Measurements from ENCODE around the gene CASP6.

DNA sequence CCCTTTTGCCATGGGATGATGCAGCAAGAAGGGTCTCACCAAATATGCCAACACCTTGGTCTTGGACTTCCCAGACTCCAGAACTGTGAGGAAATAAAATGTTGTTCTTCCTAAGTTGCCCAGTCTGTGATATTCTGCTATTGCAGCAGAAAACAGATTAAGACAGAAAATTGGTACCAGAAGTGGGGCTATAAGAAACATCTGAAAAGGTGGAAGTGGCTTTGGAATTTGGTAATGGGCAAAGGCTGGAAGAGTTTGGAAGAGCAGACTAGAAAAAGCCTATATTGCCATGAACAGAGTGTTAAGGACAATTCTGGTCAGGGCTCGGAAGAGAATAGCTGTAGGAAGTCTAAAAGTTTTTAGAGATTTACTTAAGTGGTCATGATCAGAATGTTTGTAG, 27.4 kb downstream of the CASP6 start:
- no peak for TF ChIP-seq CHD1 (IDR thresholded peaks at IDR 0.05; ENCODE audit: low read depth, low read length)
- no peak for TF ChIP-seq KDM5A (IDR thresholded peaks at IDR 0.05; ENCODE audit: low read length)
- no peak for TF ChIP-seq JUND (IDR thresholded peaks at IDR 0.05; ENCODE audit: low read length)
- TF ChIP-seq, protein P1, sequence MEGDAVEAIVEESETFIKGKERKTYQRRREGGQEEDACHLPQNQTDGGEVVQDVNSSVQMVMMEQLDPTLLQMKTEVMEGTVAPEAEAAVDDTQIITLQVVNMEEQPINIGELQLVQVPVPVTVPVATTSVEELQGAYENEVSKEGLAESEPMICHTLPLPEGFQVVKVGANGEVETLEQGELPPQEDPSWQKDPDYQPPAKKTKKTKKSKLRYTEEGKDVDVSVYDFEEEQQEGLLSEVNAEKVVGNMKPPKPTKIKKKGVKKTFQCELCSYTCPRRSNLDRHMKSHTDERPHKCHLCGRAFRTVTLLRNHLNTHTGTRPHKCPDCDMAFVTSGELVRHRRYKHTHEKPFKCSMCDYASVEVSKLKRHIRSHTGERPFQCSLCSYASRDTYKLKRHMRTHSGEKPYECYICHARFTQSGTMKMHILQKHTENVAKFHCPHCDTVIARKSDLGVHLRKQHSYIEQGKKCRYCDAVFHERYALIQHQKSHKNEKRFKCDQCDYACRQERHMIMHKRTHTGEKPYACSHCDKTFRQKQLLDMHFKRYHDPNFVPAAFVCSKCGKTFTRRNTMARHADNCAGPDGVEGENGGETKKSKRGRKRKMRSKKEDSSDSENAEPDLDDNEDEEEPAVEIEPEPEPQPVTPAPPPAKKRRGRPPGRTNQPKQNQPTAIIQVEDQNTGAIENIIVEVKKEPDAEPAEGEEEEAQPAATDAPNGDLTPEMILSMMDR (IDR thresholded peaks at IDR 0.05; ENCODE audit: control extremely low read depth in 1 of 3, insufficient read depth in 1 of 3, low read depth in 1 of 3, low read length in 3 of 3): no peak
- TF ChIP-seq, protein P2, sequence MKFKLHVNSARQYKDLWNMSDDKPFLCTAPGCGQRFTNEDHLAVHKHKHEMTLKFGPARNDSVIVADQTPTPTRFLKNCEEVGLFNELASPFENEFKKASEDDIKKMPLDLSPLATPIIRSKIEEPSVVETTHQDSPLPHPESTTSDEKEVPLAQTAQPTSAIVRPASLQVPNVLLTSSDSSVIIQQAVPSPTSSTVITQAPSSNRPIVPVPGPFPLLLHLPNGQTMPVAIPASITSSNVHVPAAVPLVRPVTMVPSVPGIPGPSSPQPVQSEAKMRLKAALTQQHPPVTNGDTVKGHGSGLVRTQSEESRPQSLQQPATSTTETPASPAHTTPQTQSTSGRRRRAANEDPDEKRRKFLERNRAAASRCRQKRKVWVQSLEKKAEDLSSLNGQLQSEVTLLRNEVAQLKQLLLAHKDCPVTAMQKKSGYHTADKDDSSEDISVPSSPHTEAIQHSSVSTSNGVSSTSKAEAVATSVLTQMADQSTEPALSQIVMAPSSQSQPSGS (IDR thresholded peaks at IDR 0.05; ENCODE audit: low read length): no peak
- TF ChIP-seq HDAC2 (IDR thresholded peaks at IDR 0.05; ENCODE audit: borderline replicate concordance in 1 of 2, low read depth in 2 of 2, low read length in 2 of 2): no peak
- TF ChIP-seq FOSL1 (IDR thresholded peaks at IDR 0.05; ENCODE audit: insufficient read depth, low read depth, low read length): no peak
- no peak for TF ChIP-seq ZNF274 (IDR thresholded peaks at IDR 0.05; ENCODE audit: borderline replicate concordance, extremely low read depth, low read length)
- TF ChIP-seq TAF1 (IDR thresholded peaks at IDR 0.05; ENCODE audit: low read depth, low read length): no peak
- no peak for TF ChIP-seq POU5F1 (IDR thresholded peaks at IDR 0.05; ENCODE audit: low read depth, low read length)
- TF ChIP-seq MAFK (IDR thresholded peaks at IDR 0.05; ENCODE audit: low read depth, low read length): no peak
- no peak for TF ChIP-seq EZH2 (IDR thresholded peaks at IDR 0.05; ENCODE audit: low read depth, low read length, severe bottlenecking)
